ENCODE measurements around the gene PTPMT1.

DNA sequence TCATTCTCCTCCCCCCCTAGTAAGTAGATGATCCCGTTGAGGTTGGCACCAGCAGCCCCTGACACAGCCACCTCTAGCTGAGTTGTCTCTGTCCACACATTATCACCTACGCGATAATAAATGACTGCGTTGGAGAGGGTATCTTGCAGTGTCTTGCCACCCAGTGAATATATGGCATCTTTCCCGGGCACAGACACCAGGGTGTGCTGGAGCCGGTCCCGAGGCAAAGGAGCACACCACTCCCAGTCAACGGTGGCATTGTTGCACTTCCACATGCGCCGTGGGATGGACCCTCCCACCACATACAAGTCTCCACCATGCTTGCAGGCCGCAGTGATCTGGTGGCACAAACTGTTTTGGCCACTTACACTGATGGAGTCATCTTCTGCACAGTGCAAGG, 7.9 kb downstream of the PTPMT1 start:
- TF ChIP-seq CTCF (IDR thresholded peaks at IDR 0.05) (no peak), POLR2A (IDR thresholded peaks at IDR 0.05) (no peak)
